ENCODE data around the gene FGF3.

DNA sequence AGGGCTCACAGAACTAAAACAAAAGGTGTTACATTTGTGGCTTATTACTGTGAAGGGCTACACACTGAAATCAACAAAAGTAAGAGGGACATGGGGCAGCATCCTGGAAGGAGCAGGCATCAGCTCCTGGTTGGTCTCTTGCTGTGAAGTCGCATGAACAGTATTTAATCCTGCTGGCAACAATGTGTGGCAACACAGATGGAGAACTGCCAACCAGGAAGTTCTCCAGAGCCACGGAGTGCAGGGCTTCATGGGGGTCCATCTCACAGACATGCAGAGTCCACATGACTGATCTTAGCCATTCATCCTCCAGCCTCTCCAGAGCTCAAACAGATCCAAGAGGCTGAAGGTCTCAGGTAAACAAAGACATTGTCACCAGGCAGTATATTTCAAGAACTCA is 32.8 kb upstream of the FGF3 start:
- TF ChIP-seq, protein P1, sequence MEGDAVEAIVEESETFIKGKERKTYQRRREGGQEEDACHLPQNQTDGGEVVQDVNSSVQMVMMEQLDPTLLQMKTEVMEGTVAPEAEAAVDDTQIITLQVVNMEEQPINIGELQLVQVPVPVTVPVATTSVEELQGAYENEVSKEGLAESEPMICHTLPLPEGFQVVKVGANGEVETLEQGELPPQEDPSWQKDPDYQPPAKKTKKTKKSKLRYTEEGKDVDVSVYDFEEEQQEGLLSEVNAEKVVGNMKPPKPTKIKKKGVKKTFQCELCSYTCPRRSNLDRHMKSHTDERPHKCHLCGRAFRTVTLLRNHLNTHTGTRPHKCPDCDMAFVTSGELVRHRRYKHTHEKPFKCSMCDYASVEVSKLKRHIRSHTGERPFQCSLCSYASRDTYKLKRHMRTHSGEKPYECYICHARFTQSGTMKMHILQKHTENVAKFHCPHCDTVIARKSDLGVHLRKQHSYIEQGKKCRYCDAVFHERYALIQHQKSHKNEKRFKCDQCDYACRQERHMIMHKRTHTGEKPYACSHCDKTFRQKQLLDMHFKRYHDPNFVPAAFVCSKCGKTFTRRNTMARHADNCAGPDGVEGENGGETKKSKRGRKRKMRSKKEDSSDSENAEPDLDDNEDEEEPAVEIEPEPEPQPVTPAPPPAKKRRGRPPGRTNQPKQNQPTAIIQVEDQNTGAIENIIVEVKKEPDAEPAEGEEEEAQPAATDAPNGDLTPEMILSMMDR (IDR thresholded peaks at IDR 0.05; ENCODE audit: borderline replicate concordance, extremely low read depth, low read length, poor library complexity, severe bottlenecking): no peak
- no peak for TF ChIP-seq EZH2 (IDR thresholded peaks at IDR 0.05; ENCODE audit: borderline replicate concordance, low read depth, low read length, severe bottlenecking)
